NCI-H128 (cell line): Measurements from ENCODE around the gene OR5B2.
"Not testable (repeated sequence)": the region's sequence is repeated elsewhere in the genome, so short reads cannot be mapped to it uniquely, and the experiment has no call there.

Source experiments
- DNase-seq: peaks from one replicate; lab custom pipeline; 2025; ENCODE audit not compliant: unreplicated experiment; lab: John Stamatoyannopoulos, UW

The OR5B2 gene

GRCh38 chr11:58428021-58428420 is at the start of gene OR5B2:
OR5B2 (minus strand) TSS chr11:58428121; CDS start chr11:58423261, 4,860 bp downstream.
- DNase-seq: no peak

GRCh38 chr11:58471892-58472291 is 44.0 kb upstream of the OR5B2 start:
- no peak for DNase-seq

GRCh38 chr11:58466293-58466692 is 38.4 kb upstream of the OR5B2 start:
- no peak for DNase-seq

- no peak for DNase-seq
These were observed 37.8 kb upstream of the OR5B2 start for GRCh38 chr11:58465690-58466089.

GRCh38 chr11:58451585-58451984 is 23.7 kb upstream of the OR5B2 start:
- no peak for DNase-seq

GRCh38 chr11:58446294-58446693 is 18.4 kb upstream of the OR5B2 start:
- no peak for DNase-seq

- DNase-seq: no peak
These were observed 16.4 kb upstream of the OR5B2 start for GRCh38 chr11:58444300-58444699.

GRCh38 chr11:58442136-58442535 is 14.2 kb upstream of the OR5B2 start, which contains the start of gene OR5B12:
OR5B12 (minus strand) TSS chr11:58442236; CDS start chr11:58440151, 2,085 bp downstream.
- DNase-seq: no peak

GRCh38 chr11:58438486-58438885 is 10.6 kb upstream of the OR5B2 start:
- DNase-seq: no peak

GRCh38 chr11:58434217-58434616 is 6.3 kb upstream of the OR5B2 start:
- no peak for DNase-seq

- DNase-seq: no peak
These were observed 5.8 kb upstream of the OR5B2 start for GRCh38 chr11:58433638-58434203.

- DNase-seq: no peak
These were observed 1.4 kb upstream of the OR5B2 start for GRCh38 chr11:58429273-58429672.

GRCh38 chr11:58406774-58407173 is 21.1 kb downstream of the OR5B2 start, which contains the start of gene OR5B3:
OR5B3 (minus strand) TSS chr11:58406874; CDS start chr11:58403409, 3,465 bp downstream.
- DNase-seq: no peak

- not testable (repeated sequence) for DNase-seq
These were observed 28.3 kb downstream of the OR5B2 start for GRCh38 chr11:58399622-58400021.

- no peak for DNase-seq
These were observed 32.3 kb downstream of the OR5B2 start for GRCh38 chr11:58395581-58395980.

GRCh38 chr11:58394195-58394594 is 33.7 kb downstream of the OR5B2 start:
- DNase-seq: no peak

GRCh38 chr11:58392746-58393145 is 35.2 kb downstream of the OR5B2 start:
- DNase-seq: no peak

GRCh38 chr11:58391879-58392278 is 36.0 kb downstream of the OR5B2 start:
- DNase-seq: no peak

GRCh38 chr11:58390551-58391063 is 37.3 kb downstream of the OR5B2 start:
- no peak for DNase-seq
